ENCODE measurements around the gene ATG101.

- TF ChIP-seq CTCF (IDR thresholded peaks at IDR 0.05; ENCODE audit: low read depth, low read length, missing input control) (no peak), HNF4G (IDR thresholded peaks at IDR 0.05) (no peak), HNF4A (conservative IDR thresholded peaks at IDR 0.05) (no peak)
Observed at GRCh38 chr12:52063082-52063924, 6.5 kb upstream of the ATG101 start.

Measured in liver (tissue), 3 donors.